ENCODE measurements around the gene P2RY11. TPM values are rescaled to one million over a fixed set of nuclear protein-coding genes. Genes with fewer than 3 reads are reported as not detected.

Gene P2RY11
- total RNA-seq, 2 donors from 2014 or later, result 65.4 to 73.9 TPM

Other genes with a start within 250 kb of the P2RY11 start
- 1 to 10 TPM; 1.1 to 1.2 TPM for gene OLFM2, start 175.2 kb upstream of the P2RY11 start, total RNA-seq
- 1 to 10 TPM; 1.1 to 5.0 TPM for gene COL5A3, start 101.2 kb upstream of the P2RY11 start, total RNA-seq
- not detected for gene RDH8, start 98.2 kb upstream of the P2RY11 start, total RNA-seq
- 10 to 100 TPM; 55.0 to 70.4 TPM for gene SHFL, start 25.4 kb upstream of the P2RY11 start, total RNA-seq
- 10 to 100 TPM; 13.2 to 17.6 TPM for gene ANGPTL6, start 9.0 kb upstream of the P2RY11 start, total RNA-seq
- 100 to 1,000 TPM; 106 to 117 TPM for gene PPAN, start 5.3 kb upstream of the P2RY11 start, total RNA-seq
- 100 to 1,000 TPM; 277 to 278 TPM for gene EIF3G, start 8.2 kb downstream of the P2RY11 start, total RNA-seq
- gene DNMT1, start 83.3 kb downstream of the P2RY11 start, total RNA-seq, result 100 to 1,000 TPM; 294 to 304 TPM
- 10 to 100 TPM; 11.5 to 11.6 TPM for gene S1PR2, start 119.6 kb downstream of the P2RY11 start, total RNA-seq
- 10 to 100 TPM; 83.2 to 93.6 TPM for gene MRPL4, start 140.5 kb downstream of the P2RY11 start, total RNA-seq
- 10 to 100 TPM; 20.7 to 40.1 TPM for gene ICAM1, start 159.4 kb downstream of the P2RY11 start, total RNA-seq
- gene ICAM4, start 175.3 kb downstream of the P2RY11 start, total RNA-seq, result 1 to 10 TPM; 1.5 to 1.9 TPM
- 1 to 10 TPM; 3.1 to 3.8 TPM for gene ICAM5, start 178.3 kb downstream of the P2RY11 start, total RNA-seq
- 1 to 10 TPM; 5.9 TPM for gene ZGLP1, start 198.1 kb downstream of the P2RY11 start, total RNA-seq
- gene FDX2, start 204.3 kb downstream of the P2RY11 start, total RNA-seq, result 10 to 100 TPM; 13.0 to 16.3 TPM
- gene RAVER1, start 221.8 kb downstream of the P2RY11 start, total RNA-seq, result 10 to 100 TPM; 60.2 to 68.3 TPM
- gene ICAM3, start 227.9 kb downstream of the P2RY11 start, total RNA-seq, result 100 to 1,000 TPM; 163 to 183 TPM

Data from activated T-cell treated with anti-CD3 and anti-CD28 coated beads, Interleukin-2, amount 50 U/mL, for 72 hours (primary cell).